ENCODE measurements around the gene NDUFAF3. TPM values are rescaled to one million over a fixed set of nuclear protein-coding genes. Genes with fewer than 3 reads are reported as not detected.

The NDUFAF3 gene
- total RNA-seq, 1 experiment from 2014 or later: 40.7 TPM

GRCh38 chr3:49018707-49019006, 3.3 kb upstream of the NDUFAF3 start:
- Histone ChIP-seq H2BK120ac (ENCODE audit: low read depth, low read length, poor library complexity, severe bottlenecking) (no peak overlapping the region), H3K79me2 (ENCODE audit: insufficient read depth, low read length) (no peaks in the 10 kb centered on the region), H2BK5ac (ENCODE audit: insufficient read length, low read length) (no peak overlapping the region), H3K18ac (ENCODE audit: insufficient read length, low read depth, low read length) (no peak overlapping the region), H3K23me2 (ENCODE audit: insufficient read length, low read depth, low read length, poor library complexity, severe bottlenecking) (peaks cover 22% of the 10 kb centered on the region), H3K23ac (ENCODE audit: insufficient read length, low read depth, low read length) (no peak overlapping the region), H4K8ac (replicated peaks; ENCODE audit: insufficient read length, low read depth, low read length) (no peak overlapping the region), H3T11ph (ENCODE audit: low read length) (no peak overlapping the region), H3K56ac (ENCODE audit: insufficient read length, low read depth, low read length) (no peak overlapping the region), H2BK12ac (ENCODE audit: insufficient read length, low read depth, low read length) (no peak overlapping the region), H4K5ac (ENCODE audit: insufficient read length, low read depth, low read length) (no peak overlapping the region), H2BK15ac (ENCODE audit: low read depth, low read length) (no peak overlapping the region), H3K9me3 (ENCODE audit: control insufficient read depth, low read depth, low read length) (no peaks in the 10 kb centered on the region), H4K91ac (ENCODE audit: insufficient read length, low read depth, low read length) (no peak overlapping the region), H3K14ac (ENCODE audit: insufficient read depth, low read length) (no peak overlapping the region), H2BK20ac (ENCODE audit: low read depth, low read length, poor library complexity, severe bottlenecking) (no peak overlapping the region), H2AFZ (ENCODE audit: low read length) (no peak overlapping the region), H4K20me1 (ENCODE audit: control insufficient read depth, insufficient read depth, insufficient read length) (peaks cover 2% of the 10 kb centered on the region), H3K27me3 (ENCODE audit: insufficient read depth, low read length) (no peaks in the 10 kb centered on the region), H3K79me1 (ENCODE audit: insufficient read depth, low read depth, low read length, poor library complexity, severe bottlenecking) (no peaks in the 10 kb centered on the region), H3K4ac (ENCODE audit: low read depth, low read length) (no peak overlapping the region), H3K27ac (ENCODE audit: insufficient read length, low read depth, low read length) (no peak overlapping the region), H3K4me1 (ENCODE audit: insufficient read depth, low read length) (no peaks in the 10 kb centered on the region), H2AK5ac (ENCODE audit: insufficient read length, low read length) (no peak overlapping the region), H3K4me2 (ENCODE audit: insufficient read depth, insufficient read length, low read length) (peak overlapping the region; percentile 37), H3K9ac (ENCODE audit: extremely low read depth, insufficient read length, low read length) (no peak overlapping the region)
- H3K4me3 Mint-ChIP-seq: peak overlapping the region; percentile 91 to 95
- WGBS (ENCODE audit: extremely low coverage, insufficient read length, low lambda C conversion rate): no CpG with 5 or more reads among the region's 18 CpGs
- 0 out of 3 replicates have a peak, but pooled peaks have one; percentile 3 for TF ChIP-seq CTCF (conservative IDR thresholded peaks at IDR 0.05)
- H3K4me1 Mint-ChIP-seq: peaks cover 27 to 28% of the 10 kb centered on the region in 2 experiments
- no peaks in the 10 kb centered on the region for H3K9me3 Mint-ChIP-seq
- peak overlapping the region; percentile 38 to 87 (median 42); a peak in 6 of 7 replicates for H3K27ac Mint-ChIP-seq
- H3K27me3 Mint-ChIP-seq (ENCODE audit: low read depth): no peaks in the 10 kb centered on the region
- DNase-seq: no peak
- peaks cover 21 to 43% (median 37%) of the 10 kb centered on the region in 3 experiments for H3K36me3 Mint-ChIP-seq (ENCODE audit: insufficient read depth in 1 of 3, low read depth in 3 of 3)

Measured in H9 (cell line).